ENCODE data around the gene BSDC1. TPM values are rescaled to one million over a fixed set of nuclear protein-coding genes. Genes with fewer than 3 reads are reported as not detected.
"Not testable (repeated sequence)": the region's sequence is repeated elsewhere in the genome, so short reads cannot be mapped to it uniquely, and the experiment has no call there.

BSDC1 gene
- total RNA-seq, 1 experiment from 2014 or later = 44.3 TPM

DNA sequence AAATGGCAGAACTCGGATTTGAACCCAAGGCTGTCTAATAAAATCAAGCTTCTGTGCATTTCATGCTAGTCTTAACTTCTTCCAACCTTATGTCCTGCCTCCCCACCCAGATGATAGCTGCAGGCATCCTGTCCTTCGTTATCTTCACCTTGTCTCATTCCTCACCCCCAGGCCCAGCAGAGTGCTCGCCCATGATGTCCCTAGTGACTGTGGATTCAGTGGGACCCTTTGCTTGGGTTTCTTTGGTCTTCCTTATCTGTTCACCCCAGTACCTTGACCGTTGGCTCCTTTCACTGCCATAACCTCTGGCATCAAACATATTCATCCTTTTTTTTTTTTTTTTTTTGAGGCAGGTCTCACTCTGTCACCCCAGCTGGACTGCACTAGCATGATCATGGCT lies 5.6 kb upstream of the BSDC1 start (continued):
- TF ChIP-seq, protein P1, sequence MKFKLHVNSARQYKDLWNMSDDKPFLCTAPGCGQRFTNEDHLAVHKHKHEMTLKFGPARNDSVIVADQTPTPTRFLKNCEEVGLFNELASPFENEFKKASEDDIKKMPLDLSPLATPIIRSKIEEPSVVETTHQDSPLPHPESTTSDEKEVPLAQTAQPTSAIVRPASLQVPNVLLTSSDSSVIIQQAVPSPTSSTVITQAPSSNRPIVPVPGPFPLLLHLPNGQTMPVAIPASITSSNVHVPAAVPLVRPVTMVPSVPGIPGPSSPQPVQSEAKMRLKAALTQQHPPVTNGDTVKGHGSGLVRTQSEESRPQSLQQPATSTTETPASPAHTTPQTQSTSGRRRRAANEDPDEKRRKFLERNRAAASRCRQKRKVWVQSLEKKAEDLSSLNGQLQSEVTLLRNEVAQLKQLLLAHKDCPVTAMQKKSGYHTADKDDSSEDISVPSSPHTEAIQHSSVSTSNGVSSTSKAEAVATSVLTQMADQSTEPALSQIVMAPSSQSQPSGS (CRISPR knock-in tag; IDR thresholded peaks at IDR 0.05; ENCODE audit: borderline replicate concordance, low read depth) = no peak

- Mint-ChIP-seq H3K36me3 (peaks cover 12% of the 10 kb centered on the region), H3K27me3 (ENCODE audit: low read depth) (no peaks in the 10 kb centered on the region), H3K27ac (no peak overlapping the region), H3K4me3 (no peak overlapping the region), H3K9me3 (peaks cover 10% of the 10 kb centered on the region), H3K4me1 (peaks cover 8% of the 10 kb centered on the region)
- no peak for DNase-seq (ENCODE audit: low spot score)
- POLR2A ChIA-PET = no interaction called here
- TF ChIP-seq ETV6 (CRISPR knock-in tag; IDR thresholded peaks at IDR 0.05) (no peak), SP1 (CRISPR knock-in tag; conservative IDR thresholded peaks at IDR 0.05) (no peak), ATF3 (CRISPR knock-in tag; conservative IDR thresholded peaks at IDR 0.05) (no peak), E2F4 (CRISPR knock-in tag; IDR thresholded peaks at IDR 0.05; ENCODE audit: borderline replicate concordance, low read depth) (no peak)
- TF ChIP-seq, protein P2, sequence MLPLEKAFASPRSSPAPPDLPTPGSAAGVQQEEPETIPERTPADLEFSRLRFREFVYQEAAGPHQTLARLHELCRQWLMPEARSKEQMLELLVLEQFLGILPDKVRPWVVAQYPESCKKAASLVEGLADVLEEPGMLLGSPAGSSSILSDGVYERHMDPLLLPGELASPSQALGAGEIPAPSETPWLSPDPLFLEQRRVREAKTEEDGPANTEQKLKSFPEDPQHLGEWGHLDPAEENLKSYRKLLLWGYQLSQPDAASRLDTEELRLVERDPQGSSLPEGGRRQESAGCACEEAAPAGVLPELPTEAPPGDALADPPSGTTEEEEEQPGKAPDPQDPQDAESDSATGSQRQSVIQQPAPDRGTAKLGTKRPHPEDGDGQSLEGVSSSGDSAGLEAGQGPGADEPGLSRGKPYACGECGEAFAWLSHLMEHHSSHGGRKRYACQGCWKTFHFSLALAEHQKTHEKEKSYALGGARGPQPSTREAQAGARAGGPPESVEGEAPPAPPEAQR (CRISPR knock-in tag; IDR thresholded peaks at IDR 0.05) = no peak
- TF ChIP-seq, protein P3, sequence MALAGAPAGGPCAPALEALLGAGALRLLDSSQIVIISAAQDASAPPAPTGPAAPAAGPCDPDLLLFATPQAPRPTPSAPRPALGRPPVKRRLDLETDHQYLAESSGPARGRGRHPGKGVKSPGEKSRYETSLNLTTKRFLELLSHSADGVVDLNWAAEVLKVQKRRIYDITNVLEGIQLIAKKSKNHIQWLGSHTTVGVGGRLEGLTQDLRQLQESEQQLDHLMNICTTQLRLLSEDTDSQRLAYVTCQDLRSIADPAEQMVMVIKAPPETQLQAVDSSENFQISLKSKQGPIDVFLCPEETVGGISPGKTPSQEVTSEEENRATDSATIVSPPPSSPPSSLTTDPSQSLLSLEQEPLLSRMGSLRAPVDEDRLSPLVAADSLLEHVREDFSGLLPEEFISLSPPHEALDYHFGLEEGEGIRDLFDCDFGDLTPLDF (CRISPR knock-in tag; IDR thresholded peaks at IDR 0.05) = no peak
- TF ChIP-seq, protein P4, sequence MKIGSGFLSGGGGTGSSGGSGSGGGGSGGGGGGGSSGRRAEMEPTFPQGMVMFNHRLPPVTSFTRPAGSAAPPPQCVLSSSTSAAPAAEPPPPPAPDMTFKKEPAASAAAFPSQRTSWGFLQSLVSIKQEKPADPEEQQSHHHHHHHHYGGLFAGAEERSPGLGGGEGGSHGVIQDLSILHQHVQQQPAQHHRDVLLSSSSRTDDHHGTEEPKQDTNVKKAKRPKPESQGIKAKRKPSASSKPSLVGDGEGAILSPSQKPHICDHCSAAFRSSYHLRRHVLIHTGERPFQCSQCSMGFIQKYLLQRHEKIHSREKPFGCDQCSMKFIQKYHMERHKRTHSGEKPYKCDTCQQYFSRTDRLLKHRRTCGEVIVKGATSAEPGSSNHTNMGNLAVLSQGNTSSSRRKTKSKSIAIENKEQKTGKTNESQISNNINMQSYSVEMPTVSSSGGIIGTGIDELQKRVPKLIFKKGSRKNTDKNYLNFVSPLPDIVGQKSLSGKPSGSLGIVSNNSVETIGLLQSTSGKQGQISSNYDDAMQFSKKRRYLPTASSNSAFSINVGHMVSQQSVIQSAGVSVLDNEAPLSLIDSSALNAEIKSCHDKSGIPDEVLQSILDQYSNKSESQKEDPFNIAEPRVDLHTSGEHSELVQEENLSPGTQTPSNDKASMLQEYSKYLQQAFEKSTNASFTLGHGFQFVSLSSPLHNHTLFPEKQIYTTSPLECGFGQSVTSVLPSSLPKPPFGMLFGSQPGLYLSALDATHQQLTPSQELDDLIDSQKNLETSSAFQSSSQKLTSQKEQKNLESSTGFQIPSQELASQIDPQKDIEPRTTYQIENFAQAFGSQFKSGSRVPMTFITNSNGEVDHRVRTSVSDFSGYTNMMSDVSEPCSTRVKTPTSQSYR (CRISPR knock-in tag; IDR thresholded peaks at IDR 0.05) = no peak
- TF ChIP-seq, protein P5, sequence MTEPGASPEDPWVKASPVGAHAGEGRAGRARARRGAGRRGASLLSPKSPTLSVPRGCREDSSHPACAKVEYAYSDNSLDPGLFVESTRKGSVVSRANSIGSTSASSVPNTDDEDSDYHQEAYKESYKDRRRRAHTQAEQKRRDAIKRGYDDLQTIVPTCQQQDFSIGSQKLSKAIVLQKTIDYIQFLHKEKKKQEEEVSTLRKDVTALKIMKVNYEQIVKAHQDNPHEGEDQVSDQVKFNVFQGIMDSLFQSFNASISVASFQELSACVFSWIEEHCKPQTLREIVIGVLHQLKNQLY (CRISPR knock-in tag; IDR thresholded peaks at IDR 0.05) = no peak
- no peak for ATAC-seq
- CTCF ChIA-PET = no interaction called here
Measured at GRCh38 chr1:32398401-32398800, 4.2 kb upstream of the BSDC1 start.

GRCh38 chr1:32396524-32396923 lies 2.3 kb upstream of the BSDC1 start:
- POLR2A ChIA-PET; CTCF ChIA-PET; H3K9me3 Mint-ChIP-seq; H3K27ac Mint-ChIP-seq; H3K27me3 Mint-ChIP-seq (ENCODE audit: low read depth); DNase-seq (ENCODE audit: low spot score); ATAC-seq: not testable (repeated sequence)
- H3K4me3 Mint-ChIP-seq = peak overlapping the region; percentile 15; the same call in 1 of the 2 replicates
- peaks cover 12% of the 10 kb centered on the region for H3K4me1 Mint-ChIP-seq
- H3K36me3 Mint-ChIP-seq = peaks cover 12% of the 10 kb centered on the region
